Stimulated activated naive CD8-positive, alpha-beta T cell treated with anti-CD3 and anti-CD28 coated beads, Interleukin-15, Interleukin-2, amounts not matched to agents 100 ng/mL and 50 ng/mL, for 24 hours (primary cell): ENCODE results near the gene TMEM179B.

ENCODE experiments used
- H3K27ac Mint-ChIP-seq: one replicate; pipeline ENCODE4 v1.8.0; 2021; ENCODE audit warnings: mild to moderate bottlenecking, mixed read lengths
- H3K27me3 Mint-ChIP-seq: one replicate; pipeline ENCODE4 v1.8.0; 2021; ENCODE audit warnings: mixed read lengths
- H3K36me3 Mint-ChIP-seq: one replicate; pipeline ENCODE4 v1.8.0; 2021; ENCODE audit warnings: low read depth, mixed read lengths
- H3K4me1 Mint-ChIP-seq: one replicate; pipeline ENCODE4 v1.8.0; 2021; ENCODE audit warnings: low read depth, mixed read lengths
- H3K4me3 Mint-ChIP-seq: one replicate; pipeline ENCODE4 v1.8.0; 2021; ENCODE audit warnings: mild to moderate bottlenecking, mixed read lengths
- H3K9me3 Mint-ChIP-seq: one replicate; pipeline ENCODE4 v1.8.0; 2021; ENCODE audit warnings: mixed read lengths

Gene TMEM179B

DNA sequence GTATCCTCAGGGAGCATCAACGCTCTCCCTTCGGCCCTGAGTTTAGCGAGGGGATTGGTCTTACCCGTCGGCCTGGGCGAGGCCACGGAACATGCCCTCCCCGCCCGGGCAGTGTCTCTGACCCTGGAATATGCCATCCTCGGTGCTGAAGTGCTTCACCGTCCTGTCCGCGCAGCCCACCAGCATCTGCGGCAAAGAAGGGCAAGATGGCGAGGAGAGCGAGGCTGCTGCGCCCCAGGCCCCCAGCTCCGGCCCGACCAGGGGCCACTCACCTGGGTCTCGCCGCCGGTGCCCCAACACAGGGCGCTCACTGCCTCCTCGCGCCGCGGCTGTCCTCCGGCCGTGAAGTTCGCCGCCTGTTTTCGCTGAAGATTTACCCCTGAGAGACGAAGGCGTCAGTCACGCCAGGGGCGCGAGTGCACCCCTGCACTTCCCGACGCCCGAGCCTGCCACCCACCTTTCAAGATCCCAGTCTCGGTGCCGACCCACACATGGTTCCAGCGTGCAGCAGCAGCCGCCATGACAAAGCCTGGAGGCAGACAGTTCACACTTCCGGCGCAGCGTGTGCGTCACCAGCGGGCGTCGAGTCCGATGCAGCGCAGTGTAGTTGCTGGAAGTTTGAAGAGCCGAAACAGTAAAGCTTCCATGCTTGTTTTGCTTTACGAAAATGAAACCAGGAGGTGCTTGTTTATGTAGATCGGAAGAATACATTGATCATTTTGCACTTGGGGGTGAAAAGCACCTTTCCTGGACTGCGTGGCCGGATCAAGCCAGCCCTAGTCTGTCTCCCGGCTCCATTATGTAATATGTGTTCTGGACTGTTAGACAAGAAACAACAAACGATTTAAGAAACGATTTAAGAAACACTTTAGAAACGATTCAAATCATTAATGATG lies 52.1 kb downstream of the TMEM179B start, which contains the start of gene WDR74:
WDR74 (minus strand) TSS at position 541 of the 896 bp plus-strand sequence; CDS start at position 521, 20 bp downstream.
- H3K36me3 Mint-ChIP-seq: peaks cover 39% of the 10 kb centered on the region
- H3K27ac Mint-ChIP-seq: no peak within 1 kb of the TSS
- no peak within 1 kb of the TSS for H3K4me3 Mint-ChIP-seq
- H3K9me3 Mint-ChIP-seq: no peaks in the 10 kb centered on the region
- H3K27me3 Mint-ChIP-seq: no peaks in the 10 kb centered on the region
- H3K4me1 Mint-ChIP-seq: peaks cover 48% of the 10 kb centered on the region
